HUDEP-2 (cell line): Measurements from ENCODE around the gene MAP6.

Source experiments
- DNase-seq, 76 experiments: peaks; one replicate each; lab custom pipeline; 2025; ENCODE audit not compliant: unreplicated experiment in 76 of 76; lab: John Stamatoyannopoulos, UW

MAP6 gene

DNA sequence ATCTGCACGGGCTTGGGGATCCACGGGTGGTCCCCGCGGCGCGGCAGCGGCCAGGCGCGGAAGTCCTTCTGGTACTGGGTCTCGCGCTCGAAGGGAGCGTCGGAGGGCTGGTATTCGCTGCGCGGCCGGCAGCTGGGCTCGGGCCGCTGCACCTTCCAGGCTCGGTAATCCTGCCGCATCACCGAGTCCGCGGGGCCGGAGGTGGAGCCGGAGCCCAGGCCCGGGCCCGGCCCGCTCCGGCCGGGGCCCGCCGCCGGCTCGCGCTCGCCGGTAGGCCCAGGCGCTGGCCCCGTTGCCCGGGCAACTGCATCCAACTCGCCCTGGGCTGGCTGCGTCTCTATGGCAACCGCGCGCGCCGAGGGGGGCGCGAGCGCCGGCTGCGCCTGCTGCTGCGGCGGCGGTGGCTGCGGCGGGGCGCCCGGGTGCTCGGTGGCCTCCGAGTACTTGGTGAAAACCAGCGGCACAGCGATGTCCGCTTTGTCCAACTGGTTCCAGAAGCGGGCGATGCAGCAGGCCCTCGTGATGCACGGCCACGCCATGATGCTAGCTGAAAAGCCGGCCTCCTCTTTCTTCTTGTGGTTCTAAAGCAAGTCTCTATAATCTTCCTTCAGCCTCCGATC is 897 bp downstream of the MAP6 start:
- DNase-seq, result peak in 1 of 76 experiments; percentile 7

DNA sequence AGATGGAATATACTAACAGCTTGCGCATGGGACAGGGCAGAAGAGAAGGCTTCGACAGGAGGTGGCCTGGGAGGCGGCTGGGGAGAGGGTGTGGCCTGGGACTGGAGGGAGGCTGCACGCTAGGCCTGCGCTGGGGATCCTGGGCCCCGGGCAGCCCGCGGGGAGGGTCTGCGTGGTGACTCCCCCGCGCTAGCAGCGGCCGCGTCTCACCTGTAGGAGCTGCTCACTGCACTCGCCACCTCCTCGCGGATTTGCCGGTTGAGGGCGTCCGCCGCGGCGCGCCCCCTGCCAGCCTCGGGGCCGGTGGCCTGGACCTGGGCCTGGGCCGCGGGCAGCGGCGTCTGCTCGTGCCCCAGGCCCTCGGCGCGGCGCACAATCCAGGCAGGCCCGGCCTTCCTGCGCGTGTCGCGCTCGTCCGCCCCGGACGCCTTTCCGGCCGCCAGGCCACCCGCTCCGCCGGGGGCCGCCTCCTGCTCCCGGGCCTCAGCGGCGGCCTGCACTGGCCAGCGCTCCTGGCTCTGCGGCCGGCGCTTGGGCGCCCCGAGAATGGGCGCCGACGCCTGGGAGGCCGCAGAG is 1.5 kb downstream of the MAP6 start:
- DNase-seq, result peak in 5 of 76 experiments; percentile 5 to 17 (median 8)

DNA sequence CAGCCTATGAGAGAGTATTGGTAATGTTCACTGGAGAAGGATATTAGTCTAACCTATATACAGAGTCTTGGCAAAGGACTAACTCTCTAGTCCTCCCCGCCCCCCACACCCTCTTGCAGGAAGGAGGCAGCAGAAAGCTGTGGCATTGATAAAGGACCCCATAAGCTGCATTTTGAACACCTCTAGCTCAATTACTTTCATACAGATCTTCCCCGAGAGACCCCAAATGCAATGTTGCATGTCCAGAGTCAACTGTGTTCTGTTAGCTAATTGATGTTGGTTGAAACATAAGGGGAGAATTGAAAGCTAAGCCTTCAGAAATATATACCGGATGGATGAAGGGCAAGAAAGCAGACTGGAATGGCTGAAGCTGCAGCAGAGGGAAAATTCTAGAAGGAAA is 2.8 kb downstream of the MAP6 start:
- no peak for DNase-seq

DNA sequence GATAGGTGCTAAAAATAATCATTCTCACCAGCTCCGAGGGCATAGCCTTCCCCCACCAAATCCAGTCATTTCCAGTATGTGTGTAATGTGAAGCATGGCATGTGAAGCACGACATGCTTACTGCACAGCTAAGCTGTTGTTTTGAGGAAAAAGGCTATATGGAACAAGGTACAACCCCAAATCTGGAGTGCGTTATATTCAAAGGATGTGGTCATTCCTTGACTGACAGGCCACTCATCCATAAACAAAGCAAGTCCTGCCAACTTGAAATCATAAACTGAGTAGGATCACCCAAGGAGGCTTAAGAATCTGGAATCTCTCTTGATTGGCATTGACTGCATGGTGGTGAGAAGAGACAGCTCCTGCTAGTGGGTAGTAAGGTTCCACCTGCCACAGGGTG is 3.7 kb downstream of the MAP6 start:
- DNase-seq, result no peak

DNA sequence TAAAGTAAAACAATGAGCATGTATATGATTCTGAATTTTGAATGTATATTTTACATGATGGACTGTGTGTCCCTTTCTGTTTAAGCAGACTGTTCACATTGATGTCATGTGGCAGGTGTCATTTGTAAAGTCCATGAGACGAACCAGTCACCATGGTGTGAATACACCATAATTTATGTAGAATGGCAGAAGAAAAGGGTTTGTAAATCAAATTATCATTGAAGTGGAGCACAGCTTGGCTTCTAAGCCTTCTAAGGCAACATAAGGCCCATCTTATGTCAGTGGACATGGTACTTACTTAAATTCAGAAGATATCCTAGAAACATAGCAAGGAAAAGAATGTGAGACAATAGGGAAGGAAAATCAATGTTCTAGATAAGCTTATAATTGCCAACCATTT is 4.4 kb downstream of the MAP6 start:
- no peak for DNase-seq

DNA sequence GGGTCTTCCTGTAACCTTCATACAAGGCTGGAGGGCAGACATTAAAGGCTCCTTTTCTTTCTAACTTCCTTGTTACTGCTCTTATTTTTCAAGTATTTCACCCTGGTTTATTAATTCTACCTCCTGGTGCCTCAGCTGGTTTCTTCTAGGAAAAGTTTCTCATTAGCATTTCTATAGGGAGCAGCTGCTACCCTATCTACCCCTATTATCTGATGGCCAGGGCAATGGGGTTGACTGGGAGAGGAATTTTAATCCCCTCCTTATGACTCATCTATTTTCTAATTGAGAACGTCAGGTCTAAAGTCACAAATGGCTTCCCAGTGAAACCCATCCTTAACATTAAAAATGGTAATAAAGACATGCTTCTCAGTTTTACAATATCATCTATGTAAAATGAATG is 5.0 kb downstream of the MAP6 start:
- no peak for DNase-seq

DNA sequence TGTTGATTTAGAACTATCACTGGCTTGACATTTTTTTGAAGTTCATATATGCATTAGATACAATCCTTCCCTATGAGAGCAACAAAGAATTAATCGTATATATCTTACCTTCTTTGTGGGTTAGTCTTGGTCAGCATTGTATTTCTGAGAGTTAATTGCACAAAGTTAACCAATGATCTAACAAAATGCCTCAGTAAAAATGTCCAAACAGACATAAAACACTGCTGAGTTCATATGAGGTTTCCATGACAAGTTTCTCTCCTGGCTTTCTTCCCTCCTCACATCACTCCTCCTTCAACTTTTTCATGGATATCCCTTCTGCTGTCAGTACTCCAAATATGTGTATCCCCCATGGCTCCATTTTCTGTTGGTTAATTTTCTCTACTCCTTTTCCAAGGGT is 9.0 kb downstream of the MAP6 start:
- no peak for DNase-seq

DNA sequence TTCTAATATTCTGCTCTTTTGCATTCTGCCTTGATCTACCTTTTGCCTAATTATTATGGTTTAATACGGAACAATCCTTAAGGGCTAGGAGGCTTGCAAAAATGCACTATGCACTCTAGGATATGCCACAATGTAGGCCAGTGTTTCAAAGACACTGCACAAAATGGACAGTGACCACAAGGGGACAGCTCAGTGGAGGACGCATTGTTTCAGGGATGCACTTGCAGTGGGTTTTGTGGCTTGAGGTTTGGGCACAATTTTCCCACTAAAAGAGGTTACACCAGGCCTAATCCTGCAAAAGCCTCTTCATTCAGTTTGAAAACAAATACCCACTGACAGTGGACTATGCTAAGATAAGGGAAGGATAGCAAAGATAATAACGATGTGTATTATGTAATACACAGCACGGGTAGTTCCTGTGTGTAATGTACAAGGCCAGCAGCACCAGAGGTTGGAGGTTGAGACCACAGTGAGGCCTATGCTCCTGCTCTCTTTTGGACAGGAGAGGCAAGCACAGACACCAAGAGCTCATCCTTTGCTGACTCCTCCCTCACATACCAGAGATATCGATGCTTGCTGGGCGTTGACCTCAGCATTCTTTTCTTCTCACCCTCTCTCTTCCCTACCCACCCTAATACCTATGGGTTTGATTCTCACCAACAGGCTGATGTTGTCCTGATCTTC is 12.7 kb downstream of the MAP6 start:
- DNase-seq, result no peak

DNA sequence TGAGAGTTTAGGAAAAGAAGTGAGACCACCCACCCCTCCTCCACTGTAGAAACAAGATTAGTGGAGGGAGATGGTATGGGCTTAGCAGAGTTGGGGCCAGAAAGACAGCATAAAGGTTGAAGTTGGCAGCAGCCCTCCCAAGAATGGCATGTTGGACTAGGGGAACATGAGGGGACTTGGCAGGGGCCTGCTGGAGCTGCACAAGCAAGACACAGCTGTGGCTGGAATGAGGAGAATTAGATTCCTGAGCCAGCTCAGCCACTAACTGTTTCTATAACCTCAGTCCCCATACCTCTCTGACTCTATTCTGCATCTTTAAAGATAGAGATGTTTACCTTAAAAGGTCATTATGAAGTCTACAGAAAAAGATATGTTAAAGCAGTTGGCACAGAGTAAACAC is 13.2 kb downstream of the MAP6 start:
- no peak for DNase-seq

DNA sequence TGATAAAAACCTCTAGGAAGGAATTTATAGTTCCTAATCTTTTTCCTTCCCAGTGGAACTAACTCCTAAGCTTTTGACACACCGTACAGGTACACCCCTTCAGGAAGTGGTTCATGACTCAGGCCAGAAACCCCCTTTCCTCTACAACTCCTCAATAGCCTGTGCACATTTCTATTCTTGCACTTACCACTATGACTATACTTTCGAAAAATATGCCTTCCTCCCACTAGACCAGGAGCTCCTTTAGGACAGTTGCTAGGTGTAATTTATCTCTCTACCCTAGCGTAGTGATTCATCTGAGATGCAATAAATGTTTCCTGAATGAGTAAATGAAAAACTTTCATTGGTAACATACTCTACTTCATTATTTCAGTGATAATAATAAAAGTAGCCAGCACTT is 14.5 kb downstream of the MAP6 start:
- no peak for DNase-seq

DNA sequence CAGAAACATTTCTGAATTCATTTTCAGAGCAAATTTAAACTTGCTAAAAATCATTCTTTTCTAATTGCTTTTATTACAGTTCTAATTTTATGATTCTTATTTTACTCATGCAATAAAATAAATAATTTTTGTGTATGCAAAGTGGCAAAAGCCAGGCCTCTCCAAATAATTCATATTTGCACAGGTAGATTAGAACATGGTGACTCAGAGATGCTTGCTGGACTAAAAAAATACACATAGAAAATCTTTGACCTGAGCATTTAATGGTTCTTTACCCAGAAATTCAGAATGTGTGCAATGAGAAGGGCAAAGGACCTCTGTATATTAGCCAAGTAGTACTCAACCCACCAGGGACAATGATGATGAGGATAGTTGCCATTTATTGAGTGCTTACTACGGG is 15.3 kb downstream of the MAP6 start:
- DNase-seq, result no peak

DNA sequence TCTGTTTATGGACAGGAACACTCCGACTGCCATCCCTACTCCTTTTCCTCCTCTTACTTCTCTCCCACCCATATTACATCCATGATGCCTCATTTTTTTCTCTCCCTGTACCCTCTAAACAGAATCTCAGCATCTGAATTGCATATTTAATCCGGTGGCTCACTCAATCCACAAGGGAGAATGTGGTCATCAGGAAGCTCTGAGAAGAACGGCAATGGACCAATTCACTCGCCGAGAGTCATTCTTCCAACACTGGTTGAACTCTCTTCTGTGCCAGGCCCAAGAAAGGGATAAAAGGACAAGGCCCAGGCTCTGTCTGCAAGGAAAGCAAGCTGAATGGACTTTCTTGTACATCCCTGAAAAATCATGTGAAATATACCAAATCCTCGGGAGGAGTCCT is 15.9 kb downstream of the MAP6 start:
- no peak for DNase-seq

DNA sequence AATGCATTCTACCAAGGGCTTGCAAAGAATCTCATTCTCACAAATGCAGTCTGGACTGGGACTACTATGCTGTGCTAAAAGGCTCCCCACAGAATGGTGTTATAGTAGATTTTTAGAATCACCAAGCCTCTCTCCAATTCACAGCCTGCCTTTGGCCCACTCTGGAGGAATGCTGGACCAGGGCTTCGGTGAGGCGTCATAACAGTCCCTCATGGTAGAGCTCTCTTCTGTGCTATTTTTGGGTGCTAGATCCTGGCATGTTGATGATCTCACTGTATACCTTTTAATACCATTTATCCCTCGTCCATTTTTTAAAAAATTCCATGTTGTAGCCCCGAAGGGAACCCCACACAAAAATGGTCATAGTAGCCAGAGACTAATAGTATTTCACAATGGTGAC is 17.6 kb downstream of the MAP6 start:
- DNase-seq, result no peak

DNA sequence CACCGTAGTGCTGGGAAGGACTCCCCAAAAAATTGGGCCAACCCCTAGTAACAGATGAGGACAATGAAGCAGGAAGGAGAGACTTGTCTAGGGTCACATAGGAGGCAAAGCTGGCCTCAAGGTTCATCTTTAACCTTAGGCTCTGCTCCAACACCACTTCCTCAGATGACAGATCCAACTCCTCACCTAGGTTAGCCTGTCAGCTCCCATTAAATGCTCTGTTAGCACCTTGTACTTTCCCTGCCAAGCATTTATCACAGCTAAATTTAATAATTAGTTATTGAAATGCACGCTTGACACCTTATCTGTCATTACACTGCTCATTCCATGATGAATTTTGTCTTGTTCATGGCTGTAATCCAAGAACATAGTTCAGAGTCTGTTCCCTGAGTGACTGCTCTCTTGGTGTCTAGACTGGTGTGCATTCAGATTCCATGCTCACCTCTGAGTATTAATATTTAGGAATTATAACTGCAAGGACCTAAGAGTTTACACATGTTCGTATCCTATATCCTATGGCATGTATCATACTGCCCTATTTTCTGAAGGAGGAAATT is 18.6 kb downstream of the MAP6 start:
- no peak for DNase-seq

DNA sequence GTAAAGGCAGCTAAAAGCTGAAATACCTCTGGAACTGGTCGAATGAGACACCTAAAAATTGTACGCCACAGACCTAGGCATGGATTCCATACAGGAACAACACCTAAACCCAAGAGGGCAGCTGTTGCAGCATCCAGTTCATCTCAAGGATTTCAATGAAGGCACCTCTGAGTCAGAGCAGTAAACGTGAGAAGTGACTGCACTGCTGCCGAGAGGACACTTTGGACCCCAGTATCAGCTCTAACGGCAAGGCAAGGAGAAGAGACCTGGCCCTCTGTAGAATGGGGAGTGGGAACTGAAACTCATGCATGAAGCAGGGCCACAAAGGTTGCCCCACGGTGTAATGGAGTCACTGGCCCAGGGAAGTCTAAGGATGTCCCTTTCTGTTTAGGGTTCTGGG is 23.9 kb downstream of the MAP6 start:
- no peak for DNase-seq

DNA sequence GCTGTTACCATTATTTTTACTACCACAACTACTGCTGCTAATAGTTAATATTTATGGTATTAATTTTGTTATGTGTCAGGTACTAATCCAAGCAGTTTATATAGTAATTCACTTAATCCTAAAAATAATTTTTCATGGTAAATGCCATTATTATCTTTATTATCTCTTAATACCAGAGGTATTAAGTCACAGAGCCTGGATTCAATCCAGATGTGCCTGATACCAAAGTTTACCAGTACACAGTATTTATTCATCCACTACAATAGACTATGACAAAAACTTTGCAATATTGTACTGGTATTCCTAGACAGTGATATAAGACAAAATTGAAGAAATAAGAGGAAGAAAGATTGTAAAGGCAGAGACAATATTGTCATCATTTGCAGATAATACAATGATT is 24.5 kb downstream of the MAP6 start:
- no peak for DNase-seq

DNA sequence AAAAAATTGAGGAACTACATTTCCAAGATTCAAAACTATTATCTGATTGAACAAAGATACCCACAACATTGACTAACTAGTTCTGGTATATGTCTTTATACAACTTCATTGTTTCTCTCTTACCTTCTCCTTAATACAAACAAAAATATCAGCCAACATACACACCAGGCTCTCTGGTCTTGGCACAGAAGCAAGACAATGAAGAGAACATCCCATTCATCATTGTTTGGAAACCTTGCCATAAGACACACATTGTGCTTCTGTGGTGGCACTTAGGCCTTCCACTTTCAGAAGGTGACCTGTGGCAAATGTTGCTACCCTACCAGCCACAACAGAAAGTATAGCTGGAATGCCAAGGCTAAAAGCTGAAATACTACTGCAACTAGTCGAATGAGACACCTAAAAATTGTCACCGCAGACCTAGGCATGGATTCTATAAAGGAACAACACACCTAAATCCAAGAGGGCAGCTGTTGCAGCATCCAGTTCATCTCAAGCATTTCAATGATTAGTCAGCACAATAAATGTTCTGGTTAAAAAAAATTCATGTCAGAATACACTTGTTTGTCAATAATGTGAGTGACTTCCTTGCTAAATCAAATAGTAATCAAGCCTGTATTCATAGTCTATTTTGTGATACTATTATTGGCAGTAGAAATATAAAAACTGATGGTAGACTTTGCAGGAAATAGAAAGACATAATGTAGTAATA is 26.3 kb downstream of the MAP6 start:
- DNase-seq, result no peak

DNA sequence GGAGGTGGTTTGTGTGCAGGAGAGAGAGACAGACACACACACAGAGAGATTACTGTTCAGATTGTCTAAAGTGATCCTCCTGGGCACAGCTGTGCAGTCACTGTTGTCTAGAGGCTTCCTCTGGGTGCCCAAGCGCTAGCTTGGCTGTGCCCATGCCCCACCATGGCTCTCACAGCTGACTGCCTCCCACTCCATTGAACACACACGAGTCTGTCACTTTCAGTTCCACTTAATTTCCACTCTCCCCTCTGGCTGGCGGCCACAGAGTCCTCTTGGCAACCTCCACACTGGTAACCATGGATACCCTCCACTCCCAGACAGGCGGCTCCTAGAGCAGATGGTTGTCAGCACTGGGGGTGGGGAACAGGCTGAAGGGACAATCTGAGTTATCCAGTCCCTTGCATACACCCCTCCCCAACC is 29.1 kb downstream of the MAP6 start:
- peak in 52 of 76 experiments; percentile 3 to 60 (median 34) for DNase-seq

DNA sequence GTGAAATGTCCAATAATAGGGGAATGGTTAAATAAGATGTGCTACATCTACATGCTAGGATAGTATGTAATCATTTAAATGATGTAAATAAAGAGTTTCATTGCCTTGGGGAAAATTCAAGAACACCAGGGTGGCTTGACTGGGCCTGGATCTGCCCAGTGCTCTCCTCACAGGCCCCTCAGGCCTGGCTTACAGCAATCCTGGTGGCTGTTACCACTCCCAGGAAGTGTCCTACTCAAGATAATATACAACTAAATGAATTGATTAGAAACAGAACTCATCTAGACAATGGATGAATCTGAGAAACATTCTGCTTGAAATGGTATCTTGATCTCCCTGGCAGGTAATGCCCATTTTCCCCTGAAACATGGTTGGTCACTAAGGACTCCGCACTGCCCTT is 30.8 kb downstream of the MAP6 start:
- no peak for DNase-seq

DNA sequence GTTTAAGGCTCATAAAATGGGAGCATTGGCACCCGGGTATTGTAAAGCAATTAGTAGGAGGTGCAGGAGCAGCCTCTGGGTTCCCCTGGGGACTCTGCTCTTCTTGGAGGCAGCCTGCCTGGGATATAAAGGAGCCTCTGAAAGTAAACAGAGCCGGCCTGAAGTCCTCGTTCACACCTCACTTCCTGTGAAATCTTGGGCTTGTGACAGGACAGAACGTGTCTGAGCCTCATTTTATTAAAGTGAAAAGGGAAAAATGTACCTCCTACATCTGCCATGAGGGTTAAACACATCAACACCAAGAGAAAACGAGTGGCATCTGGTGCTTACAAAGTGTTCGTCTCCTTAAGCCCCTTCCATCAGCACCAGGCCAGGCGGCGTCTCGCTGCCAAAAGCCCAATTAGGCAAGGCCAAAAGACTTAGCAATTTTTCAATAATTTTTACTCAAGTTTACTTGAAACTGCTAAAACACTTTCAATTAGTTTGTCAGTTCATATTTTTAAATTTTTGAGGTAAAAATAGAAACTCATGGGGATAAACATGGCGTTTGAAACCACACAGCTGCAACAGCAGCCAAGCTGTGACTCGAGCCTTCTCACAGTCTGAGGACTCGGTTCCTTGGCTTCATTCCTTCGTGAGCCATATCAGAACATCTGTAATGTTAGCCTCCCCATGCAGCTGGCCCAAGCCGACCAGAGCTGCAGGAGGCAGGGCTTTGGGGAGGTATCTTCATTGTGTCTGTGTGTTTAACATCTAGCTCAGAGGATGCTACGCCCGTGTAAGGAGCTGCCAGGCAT is 33.6 kb downstream of the MAP6 start:
- peak in 41 of 76 experiments; percentile 3 to 57 (median 23) for DNase-seq
